Peyer's patch (tissue), 4 donors: Measurements from ENCODE around the gene PLIN5. TPM values are rescaled to one million over a fixed set of nuclear protein-coding genes. Genes with fewer than 3 reads are reported as not detected.
"Not testable (repeated sequence)": the region's sequence is repeated elsewhere in the genome, so short reads cannot be mapped to it uniquely, and the experiment has no call there.

ENCODE experiments used
- DNase-seq, 3 donors: peaks; one replicate each; pipeline ENCODE4 v3.0.0-alpha.2; 2017 to 2019
- H3K27ac ChIP-seq, 4 donors: fragments of 200-600 bp; sonication (generic); one replicate each; pipeline ENCODE4 v1.5.1; 2016 to 2019
- H3K27me3 ChIP-seq, 2 donors: fragments of 200-600 bp; sonication (generic); one replicate each; pipeline ENCODE4 v1.5.1; 2019
- H3K36me3 ChIP-seq, 3 donors: fragments of 200-600 bp; sonication (generic); one replicate each; pipeline ENCODE4 v1.5.1; 2016 to 2019
- H3K4me1 ChIP-seq, 4 donors: fragments of 200-600 bp; sonication (generic); one replicate each; pipeline ENCODE4 v1.5.1; 2016 to 2019
- H3K4me3 ChIP-seq, 4 donors: fragments of 200-600 bp; sonication (generic); 1 replicate in 3 of 4; 2 replicates in 1 of 4; pipeline ENCODE4 v1.5.1; 2016 to 2019; ENCODE audit warnings: mild to moderate bottlenecking in 1 of 4
- H3K9me3 ChIP-seq, 4 donors: fragments of 200-600 bp; sonication (generic); one replicate each; pipeline ENCODE4 v1.5.1; 2016 to 2019; ENCODE audit warnings: mild to moderate bottlenecking in 1 of 4
- POLR2A ChIP-seq, 2 donors: fragments of 450-650 bp; IDR thresholded peaks; one replicate each; pipeline ENCODE4 v1.5.1; 2017; ENCODE audit warnings: antibody characterized with exemption in 2 of 2, mild to moderate bottlenecking in 2 of 2, moderate library complexity in 2 of 2
- total RNA-seq, 4 donors: library from RNA; depleted of rRNA; stranded (reverse); fragments of >200 nt; gene quantifications; one replicate each; pipeline ENCODE4 v1.1.0, GENCODE V29; 2016
- TF ChIP-seq, protein P1 (sequence below), 6 experiments: fragments of 450-650 bp in 4 of 6; fragments of 200-600 bp in 2 of 6; sonication (generic) in 1 of 6; IDR thresholded peaks; one replicate each; pipeline ENCODE4 v1.5.1; 2017 to 2019; ENCODE audit warnings: antibody characterized with exemption in 6 of 6, mild to moderate bottlenecking in 3 of 6, moderate library complexity in 1 of 6

PLIN5 gene
- total RNA-seq, 4 donors from 2014 or later, result 2.1 to 3.2 TPM; not detected in 2

- H3K36me3 ChIP-seq, result no peaks in the 10 kb centered on the region
- no peak for DNase-seq
- no peaks in the 10 kb centered on the region for H3K4me1 ChIP-seq
- H3K4me3 ChIP-seq, result no peak overlapping the region
- no peaks in the 10 kb centered on the region for H3K9me3 ChIP-seq
- TF ChIP-seq POLR2A (IDR thresholded peaks at IDR 0.05), result no peak
- TF ChIP-seq, protein P1, sequence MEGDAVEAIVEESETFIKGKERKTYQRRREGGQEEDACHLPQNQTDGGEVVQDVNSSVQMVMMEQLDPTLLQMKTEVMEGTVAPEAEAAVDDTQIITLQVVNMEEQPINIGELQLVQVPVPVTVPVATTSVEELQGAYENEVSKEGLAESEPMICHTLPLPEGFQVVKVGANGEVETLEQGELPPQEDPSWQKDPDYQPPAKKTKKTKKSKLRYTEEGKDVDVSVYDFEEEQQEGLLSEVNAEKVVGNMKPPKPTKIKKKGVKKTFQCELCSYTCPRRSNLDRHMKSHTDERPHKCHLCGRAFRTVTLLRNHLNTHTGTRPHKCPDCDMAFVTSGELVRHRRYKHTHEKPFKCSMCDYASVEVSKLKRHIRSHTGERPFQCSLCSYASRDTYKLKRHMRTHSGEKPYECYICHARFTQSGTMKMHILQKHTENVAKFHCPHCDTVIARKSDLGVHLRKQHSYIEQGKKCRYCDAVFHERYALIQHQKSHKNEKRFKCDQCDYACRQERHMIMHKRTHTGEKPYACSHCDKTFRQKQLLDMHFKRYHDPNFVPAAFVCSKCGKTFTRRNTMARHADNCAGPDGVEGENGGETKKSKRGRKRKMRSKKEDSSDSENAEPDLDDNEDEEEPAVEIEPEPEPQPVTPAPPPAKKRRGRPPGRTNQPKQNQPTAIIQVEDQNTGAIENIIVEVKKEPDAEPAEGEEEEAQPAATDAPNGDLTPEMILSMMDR (IDR thresholded peaks at IDR 0.05), result no peak
- no peaks in the 10 kb centered on the region for H3K27me3 ChIP-seq
- no peak overlapping the region for H3K27ac ChIP-seq
Measured at GRCh38 chr19:4550018-4550417, 15.0 kb upstream of the PLIN5 start.

- Histone ChIP-seq H3K4me1 (no peaks in the 10 kb centered on the region), H3K27me3 (no peaks in the 10 kb centered on the region), H3K36me3 (no peaks in the 10 kb centered on the region), H3K4me3 (no peak overlapping the region), H3K9me3 (no peaks in the 10 kb centered on the region), H3K27ac (no peak overlapping the region)
- TF ChIP-seq, protein P1 (IDR thresholded peaks at IDR 0.05), result no peak
- TF ChIP-seq POLR2A (IDR thresholded peaks at IDR 0.05), result no peak
- no peak for DNase-seq
Measured at GRCh38 chr19:4548238-4548584, 13.2 kb upstream of the PLIN5 start.

DNA sequence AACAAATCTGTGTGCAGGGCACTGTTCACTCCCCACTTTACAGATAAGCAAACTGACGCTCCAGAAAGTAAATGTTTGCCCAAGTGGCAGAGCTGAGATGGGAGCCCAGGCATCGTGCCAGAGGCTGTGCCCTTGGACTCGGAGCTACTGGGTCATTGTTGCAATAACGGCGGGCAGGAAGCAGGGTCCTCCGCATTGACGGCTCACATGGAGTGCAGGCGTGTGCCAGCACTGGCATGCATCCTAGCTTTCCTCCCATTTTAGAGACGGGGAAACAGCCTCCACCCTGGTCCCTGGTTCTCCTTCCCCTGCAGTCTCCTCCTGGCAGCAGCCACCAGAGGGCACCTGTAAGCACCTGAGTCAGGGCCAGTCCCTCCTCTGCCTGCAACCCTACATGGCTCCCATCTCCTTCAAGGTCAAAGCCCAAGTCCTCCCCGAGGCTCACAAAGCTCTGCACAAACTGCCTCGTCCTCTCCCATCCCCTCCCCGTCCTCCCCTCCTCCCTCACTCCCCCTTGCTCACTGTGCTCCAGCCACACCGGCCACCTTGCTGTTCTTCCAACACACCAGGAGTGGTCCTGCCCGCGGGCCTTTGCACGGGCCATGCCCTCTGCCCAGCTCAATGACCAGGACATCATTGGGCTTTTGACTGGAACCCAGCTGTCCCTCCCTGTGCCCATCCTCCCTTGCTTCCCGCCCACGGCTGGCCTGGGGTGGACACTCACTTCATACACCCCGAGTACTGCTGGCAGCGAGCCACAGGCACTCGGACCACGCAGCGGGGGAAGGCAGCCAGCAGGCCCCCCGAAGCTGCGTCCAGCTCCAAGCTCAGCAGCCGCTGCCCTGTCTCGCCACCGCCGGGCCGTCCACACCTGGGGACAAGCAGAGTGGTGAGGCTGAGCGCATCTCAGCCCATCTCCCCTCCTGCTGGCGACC, 12.5 kb upstream of the PLIN5 start:
- Histone ChIP-seq H3K36me3 (no peaks in the 10 kb centered on the region), H3K4me1 (no peaks in the 10 kb centered on the region), H3K9me3 (no peaks in the 10 kb centered on the region), H3K4me3 (no peak overlapping the region), H3K27ac (no peak overlapping the region), H3K27me3 (no peaks in the 10 kb centered on the region)
- DNase-seq, result no peak
- TF ChIP-seq POLR2A (IDR thresholded peaks at IDR 0.05), result no peak
- TF ChIP-seq, protein P1 (IDR thresholded peaks at IDR 0.05), result peak in 2 of 6 experiments; percentile 25 to 34

DNA sequence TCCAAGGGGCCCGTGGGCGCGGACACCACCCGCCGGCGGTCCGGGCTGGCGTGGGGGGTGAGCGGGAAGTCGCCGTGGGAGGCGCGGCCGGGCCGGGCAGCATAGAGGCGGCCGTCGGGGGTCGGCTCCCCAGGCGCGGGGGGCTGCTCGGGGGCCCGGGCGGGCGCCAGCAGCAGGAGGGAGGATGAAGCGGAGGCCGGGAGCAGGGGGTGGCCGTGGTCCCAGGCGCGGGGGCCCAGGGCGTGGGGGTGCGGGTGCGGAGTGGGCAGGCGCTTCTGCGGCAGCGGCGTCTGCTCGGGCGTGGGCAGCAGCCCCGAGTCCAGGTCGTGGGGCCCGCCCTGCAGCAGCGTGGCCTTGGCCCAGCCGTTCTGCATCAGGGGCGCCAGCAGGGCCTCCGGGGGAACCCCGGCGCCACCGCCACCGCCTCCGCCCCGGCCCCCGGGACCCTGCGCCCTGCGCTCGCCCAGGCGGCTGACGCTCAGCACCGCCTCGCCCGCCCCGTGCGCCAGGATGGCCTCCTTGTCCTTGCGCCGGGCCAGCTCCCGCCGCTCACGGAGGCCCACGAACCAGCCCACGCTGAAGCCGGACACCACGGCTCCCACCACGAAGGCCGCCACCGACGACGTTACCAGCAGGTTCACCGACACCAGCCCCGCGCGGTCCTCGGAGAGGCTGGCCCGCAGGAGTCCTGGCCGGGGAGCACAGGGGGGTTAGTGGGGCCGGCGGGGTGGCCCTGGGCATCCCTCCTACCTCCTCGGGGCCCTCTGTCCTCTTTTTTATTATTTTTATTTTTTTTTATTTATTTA, 9.0 kb upstream of the PLIN5 start:
- H3K27ac ChIP-seq, result no peak overlapping the region
- no peaks in the 10 kb centered on the region for H3K36me3 ChIP-seq
- H3K4me1 ChIP-seq, result no peaks in the 10 kb centered on the region
- no peak for DNase-seq
- peak overlapping the region in 1 of 4 donors; percentile 11 for H3K4me3 ChIP-seq
- no peaks in the 10 kb centered on the region for H3K9me3 ChIP-seq
- H3K27me3 ChIP-seq, result no peaks in the 10 kb centered on the region
- no peak for TF ChIP-seq POLR2A (IDR thresholded peaks at IDR 0.05)
- TF ChIP-seq, protein P1 (IDR thresholded peaks at IDR 0.05), result no peak

GRCh38 chr19:4542896-4543841, 8.1 kb upstream of the PLIN5 start:
- DNase-seq, result no peak

GRCh38 chr19:4541806-4542145, 6.8 kb upstream of the PLIN5 start:
- H3K36me3 ChIP-seq, H3K4me3 ChIP-seq, H3K4me1 ChIP-seq, H3K27me3 ChIP-seq, H3K9me3 ChIP-seq, DNase-seq, H3K27ac ChIP-seq: not testable (repeated sequence)

More at GRCh38 chr19:4542896-4543841, 8.1 kb upstream of the PLIN5 start:
- peak overlapping the region in 1 of 4 donors; percentile 11 for H3K4me3 ChIP-seq
- no peak for TF ChIP-seq POLR2A (IDR thresholded peaks at IDR 0.05)
- TF ChIP-seq, protein P1 (IDR thresholded peaks at IDR 0.05), result no peak
- H3K9me3 ChIP-seq, result no peaks in the 10 kb centered on the region
- H3K36me3 ChIP-seq, result no peaks in the 10 kb centered on the region
- no peaks in the 10 kb centered on the region for H3K27me3 ChIP-seq
- no peak overlapping the region for H3K27ac ChIP-seq
- no peaks in the 10 kb centered on the region for H3K4me1 ChIP-seq
